C4-2B (cell line): ENCODE measurements around the gene TMEM209.

Experiments
- CTCF ChIP-seq: fragments of 450-650 bp; conservative IDR thresholded peaks from 2 replicates; pipeline ENCODE4 v1.5.1; 2017; ENCODE audit warnings: mild to moderate bottlenecking
- ZFX ChIP-seq: fragments of 450-650 bp; IDR thresholded peaks from 2 replicates; pipeline ENCODE4 v1.6.1; 2017

GRCh38 chr7:130123501-130123900, 81.7 kb downstream of the TMEM209 start:
- TF ChIP-seq CTCF (no peak), ZFX (no peak)
